ENCODE data around the gene POU3F1. TPM values are rescaled to one million over a fixed set of nuclear protein-coding genes. Genes with fewer than 3 reads are reported as not detected.

The POU3F1 gene
- total and polyA plus RNA-seq, 2 of the 4 experiments (the other 2 are of a cell fraction): not detected

GRCh38 chr1:38088366-38088765 is 41.8 kb upstream of the POU3F1 start:
- POLR2A ChIA-PET (ENCODE audit: unreplicated experiment): no interaction called here
- CTCF ChIA-PET: no interaction called here
- no TSS peak for BruUV-seq (replicated peaks)

More at GRCh38 chr1:38088366-38088765, 41.8 kb upstream of the POU3F1 start:
- Histone ChIP-seq H3K18ac (ENCODE audit: low read depth, low read length) (no peak overlapping the region), H3K4me3 (ENCODE audit: insufficient read depth, low read depth, low read length) (no peak overlapping the region), H2AK5ac (ENCODE audit: low read depth, low read length) (no peak overlapping the region), H3K23ac (ENCODE audit: low read depth, low read length) (no peak overlapping the region), H4K20me1 (ENCODE audit: insufficient read depth, low read length) (no peaks in the 10 kb centered on the region; the same call in 1 of the 2 replicates), H3K9ac (ENCODE audit: low read depth, low read length) (no peak overlapping the region), H3K36me3 (ENCODE audit: control insufficient read depth, insufficient read depth, low read length) (no peaks in the 10 kb centered on the region), H3K79me1 (ENCODE audit: low read depth in 1 of 2, low read length in 2 of 2) (no peaks in the 10 kb centered on the region), H2BK20ac (ENCODE audit: low read depth, low read length) (no peak overlapping the region), H3K27ac (ENCODE audit: insufficient read depth, low read length) (no peak overlapping the region), H2AK9ac (replicated peaks; ENCODE audit: low read depth, low read length, poor library complexity) (no peak overlapping the region), H4K91ac (ENCODE audit: insufficient read depth, low read depth, low read length) (no peak overlapping the region), H2AFZ (replicated peaks; ENCODE audit: low read length, poor library complexity) (no peak overlapping the region), H3K27me3 (ENCODE audit: control insufficient read depth, insufficient read depth, low read length) (peaks cover 6% of the 10 kb centered on the region), H2BK5ac (ENCODE audit: low read depth, low read length, poor library complexity, severe bottlenecking) (no peak overlapping the region), H4K8ac (ENCODE audit: low read depth in 2 of 2, low read length in 2 of 2) (no peak overlapping the region), H3K56ac (ENCODE audit: extremely low read depth, insufficient read depth, low read length) (no peak overlapping the region), H3K9me1 (ENCODE audit: insufficient read depth, low read length) (no peaks in the 10 kb centered on the region), H3K4ac (ENCODE audit: low read depth, low read length) (no peak overlapping the region), H3K4me1 (ENCODE audit: control insufficient read depth, insufficient read depth, low read length) (no peaks in the 10 kb centered on the region), H2BK120ac (ENCODE audit: low read depth, low read length) (no peak overlapping the region), H3K4me2 (ENCODE audit: low read depth, low read length) (no peak overlapping the region), H3K14ac (replicated peaks; ENCODE audit: low read depth, low read length) (no peak overlapping the region), H4K5ac (ENCODE audit: low read depth, low read length) (no peak overlapping the region), H2BK15ac (ENCODE audit: low read depth, low read length) (no peak overlapping the region), H3K9me3 (ENCODE audit: control insufficient read depth, insufficient read depth, low read length) (no peaks in the 10 kb centered on the region)
- intact Hi-C loops (cut with micrococcal nuclease) (no loop called here), in situ Hi-C loops (cut with MboI; ENCODE audit: low sequenced_read_pairs) (no loop called here), dilution Hi-C loops (cut with HindIII; ENCODE audit: low sequenced_read_pairs, unreplicated experiment) (no loop called here)
- DNase-seq: no peak
- 54% methylated on average over 3 of the region's 6 CpGs; no CpG with 5 or more reads in 1 of the 2 experiments for WGBS, 2 experiments (ENCODE audit: extremely low coverage in 2 of 2, insufficient read length in 1 of 2)
- TF ChIP-seq NFE2L2 (IDR thresholded peaks at IDR 0.05; ENCODE audit: low read depth, low read length) (no peak), POLR2A (IDR thresholded peaks at IDR 0.05; ENCODE audit: low read depth, low read length) (no peak), BHLHE40 (IDR thresholded peaks at IDR 0.05; ENCODE audit: low read depth, low read length) (no peak), MXI1 (IDR thresholded peaks at IDR 0.05; ENCODE audit: borderline replicate concordance, low read depth, low read length) (no peak), MAZ (IDR thresholded peaks at IDR 0.05; ENCODE audit: borderline replicate concordance, low read depth, low read length) (no peak), USF2 (IDR thresholded peaks at IDR 0.05; ENCODE audit: low read depth, low read length) (no peak)
- no peak for ATAC-seq (ENCODE audit: low read depth)
